ENCODE data around the gene CATSPERE. TPM values are rescaled to one million over a fixed set of nuclear protein-coding genes. Genes with fewer than 3 reads are reported as not detected.
A peak's percentile ranks its signal among the peaks of the same experiment; 100 is the strongest.

CATSPERE gene
- total and polyA plus RNA-seq, 9 of the 15 experiments (the other 6 are each of a cell fraction or from before 2014, with no cell fraction given), result 0.06 to 0.16 (median 0.09) TPM; not detected in 3

GRCh38 chr1:244652623-244653438 is 191.8 kb downstream of the CATSPERE start, which contains the start of gene DESI2 (continued):
- peak; percentile 55; the same call in 1 of the 2 replicates for TF ChIP-seq ARID4B (CRISPR knock-in tag; IDR thresholded peaks at IDR 0.05)
- TF ChIP-seq MIER1 (IDR thresholded peaks at IDR 0.05; ENCODE audit: low read depth), result no peak
- TF ChIP-seq ZNF583 (CRISPR knock-in tag; IDR thresholded peaks at IDR 0.05), result 0 out of 2 replicates have a peak, but pooled peaks have one; percentile 56
- TF ChIP-seq NR2C2 (CRISPR knock-in tag; IDR thresholded peaks at IDR 0.05), result 0 out of 2 replicates have a peak, but pooled peaks have one; percentile 36
- TF ChIP-seq NR2C2 (tag; IDR thresholded peaks at IDR 0.05), result peak; percentile 96
- no peak for TF ChIP-seq PTRF (tag; IDR thresholded peaks at IDR 0.05)
- 0 out of 2 replicates have a peak, but pooled peaks have one; percentile 28 for TF ChIP-seq ZNF589 (CRISPR knock-in tag; IDR thresholded peaks at IDR 0.05; ENCODE audit: low read depth)
- peak; percentile 95 for TF ChIP-seq SMAD4 (CRISPR knock-in tag; conservative IDR thresholded peaks at IDR 0.05)
- TF ChIP-seq CREB3L1 (IDR thresholded peaks at IDR 0.05; ENCODE audit: borderline replicate concordance, low read depth), result peak; percentile 91
- TF ChIP-seq HMBOX1 (IDR thresholded peaks at IDR 0.05), result peak; percentile 48; the same call in 1 of the 2 replicates
- peak; percentile 83 for TF ChIP-seq USF2 (CRISPR knock-in tag; IDR thresholded peaks at IDR 0.05)
- peak; percentile 47; the same call in 1 of the 2 replicates for TF ChIP-seq ZSCAN29 (IDR thresholded peaks at IDR 0.05)
